Liver (tissue), 3 donors: ENCODE results near the gene DCDC1.

Experiments
- CTCF ChIP-seq: fragments of 150-350 bp; IDR thresholded peaks from 2 replicates; pipeline ENCODE4 v1.5.1; 2017; ENCODE audit warnings: improper control_type of control experiment, low read depth, low read length; ENCODE audit not compliant: missing input control
- GABPA ChIP-seq, 2 donors: IDR thresholded peaks in 1 of 2; conservative IDR thresholded peaks in 1 of 2; 2 replicates each; pipeline ENCODE4 v1.6.1; 2016; ENCODE audit warnings: antibody characterized with exemption in 2 of 2, mild to moderate bottlenecking in 1 of 2, moderate library complexity in 1 of 2
- HNF4G ChIP-seq: IDR thresholded peaks from 2 replicates; pipeline ENCODE4 v1.6.1; 2016; ENCODE audit warnings: antibody characterized with exemption
- MAX ChIP-seq: IDR thresholded peaks from 2 replicates; pipeline ENCODE4 v1.6.1; 2016; ENCODE audit warnings: antibody characterized with exemption
- REST ChIP-seq: IDR thresholded peaks from 2 replicates; pipeline ENCODE4 v1.6.1; 2016; ENCODE audit warnings: antibody characterized with exemption, mild to moderate bottlenecking
- TAF1 ChIP-seq: conservative IDR thresholded peaks from 2 replicates; pipeline ENCODE4 v1.6.1; 2016; ENCODE audit warnings: antibody characterized with exemption, mild to moderate bottlenecking
- YY1 ChIP-seq: IDR thresholded peaks from 2 replicates; pipeline ENCODE4 v1.6.1; 2016; ENCODE audit warnings: antibody characterized with exemption, mild to moderate bottlenecking
- donor health status: healthy.
- donor health status: healthy.

GRCh38 chr11:30914143-30914762 is 455.3 kb downstream of the DCDC1 start:
- TF ChIP-seq TAF1 (no peak), CTCF (no peak), HNF4G (no peak), GABPA (IDR thresholded peaks at IDR 0.05 in 1 of 2, conservative IDR thresholded peaks at IDR 0.05 in 1 of 2) (no peak), YY1 (no peak), MAX (no peak), REST (no peak)
